NCI-H748 treated with DMSO at 0.1 percent for 48 hours (cell line): ENCODE measurements around the gene ZC3H15.

Source experiments
- DNase-seq: peaks from one replicate; lab custom pipeline; 2025; lab: John Stamatoyannopoulos, UW

ZC3H15 gene

DNA sequence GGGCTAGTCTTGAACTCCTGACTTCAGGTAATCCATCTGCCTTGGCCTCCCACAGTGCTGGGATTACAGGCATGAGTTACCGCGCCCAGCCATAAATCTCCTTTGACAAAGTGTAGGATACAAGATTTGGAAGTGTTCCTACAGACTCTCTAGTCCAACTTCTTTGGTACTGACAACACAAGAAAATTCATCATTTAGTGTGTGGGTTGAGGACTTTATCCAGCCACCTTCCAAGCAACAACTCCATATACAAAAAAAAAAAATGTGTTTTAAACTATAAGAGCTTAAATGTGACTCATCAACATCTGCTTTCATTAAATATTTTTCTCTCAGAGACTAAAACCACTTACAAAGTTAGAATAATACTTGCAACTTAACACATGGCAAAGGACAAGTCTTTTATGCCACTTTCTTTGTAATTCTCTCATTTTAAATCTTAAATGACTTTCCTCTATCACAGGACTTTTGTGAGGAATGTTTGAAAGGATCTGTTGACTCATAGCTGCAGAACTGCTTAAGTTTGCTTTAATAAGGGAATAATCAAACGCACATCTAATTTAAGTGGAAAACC, 57.6 kb downstream of the ZC3H15 start:
- DNase-seq: no peak

GRCh38 chr2:186544255-186544675, 58.2 kb downstream of the ZC3H15 start:
- DNase-seq: no peak

GRCh38 chr2:186546846-186547245, 60.8 kb downstream of the ZC3H15 start:
- no peak for DNase-seq

DNA sequence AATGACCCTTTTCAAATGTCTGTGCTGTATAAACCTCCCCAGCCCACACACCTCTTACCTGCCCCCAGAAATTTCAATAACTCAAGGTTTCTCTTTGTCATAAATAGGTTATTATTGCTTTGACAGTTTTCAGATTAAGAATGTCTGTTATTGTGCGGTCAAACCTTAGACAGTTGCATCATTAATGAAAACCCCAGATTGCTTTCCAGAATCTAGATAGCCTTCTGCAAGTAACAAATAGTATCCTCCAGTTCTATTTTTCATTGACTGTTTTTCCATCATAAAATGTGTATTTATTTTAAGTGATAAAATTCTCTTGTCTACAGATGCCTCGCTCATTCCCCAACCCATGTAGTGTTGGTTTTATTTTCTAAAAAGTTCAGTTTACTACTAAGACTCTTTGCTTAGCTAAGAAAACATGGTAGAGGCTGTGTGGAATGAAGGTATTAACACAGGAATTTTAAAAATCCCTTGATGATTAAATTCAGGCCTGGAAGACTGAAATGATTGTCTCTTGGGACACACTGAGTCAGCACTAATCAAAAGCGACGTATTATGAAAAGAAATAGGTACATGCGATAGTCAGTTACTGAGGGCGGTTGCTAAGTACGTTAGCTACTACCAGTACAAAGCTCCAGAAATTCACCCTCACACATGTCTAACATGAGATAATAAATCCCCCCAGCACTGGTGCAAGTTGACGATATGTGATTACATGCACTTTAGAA, 65.4 kb downstream of the ZC3H15 start:
- no peak for DNase-seq

DNA sequence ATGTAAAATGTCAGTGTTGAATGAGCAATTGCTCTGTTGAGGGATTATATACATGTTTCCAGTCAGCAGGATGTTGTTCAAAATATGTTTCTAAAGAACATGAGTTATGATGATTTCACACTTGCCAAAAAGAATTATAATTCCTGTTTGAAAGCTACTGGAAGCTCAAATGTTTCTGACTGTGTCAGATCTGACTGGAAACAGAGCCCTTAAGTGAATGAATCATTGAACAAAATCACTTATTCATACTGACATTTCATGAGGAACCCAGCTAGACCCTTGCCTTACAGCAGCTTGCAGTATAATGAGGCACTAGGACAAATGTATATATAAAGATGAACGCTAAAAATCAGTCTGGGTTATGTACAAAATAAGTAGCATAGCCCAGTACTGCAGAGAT, 68.4 kb downstream of the ZC3H15 start:
- DNase-seq: no peak

DNA sequence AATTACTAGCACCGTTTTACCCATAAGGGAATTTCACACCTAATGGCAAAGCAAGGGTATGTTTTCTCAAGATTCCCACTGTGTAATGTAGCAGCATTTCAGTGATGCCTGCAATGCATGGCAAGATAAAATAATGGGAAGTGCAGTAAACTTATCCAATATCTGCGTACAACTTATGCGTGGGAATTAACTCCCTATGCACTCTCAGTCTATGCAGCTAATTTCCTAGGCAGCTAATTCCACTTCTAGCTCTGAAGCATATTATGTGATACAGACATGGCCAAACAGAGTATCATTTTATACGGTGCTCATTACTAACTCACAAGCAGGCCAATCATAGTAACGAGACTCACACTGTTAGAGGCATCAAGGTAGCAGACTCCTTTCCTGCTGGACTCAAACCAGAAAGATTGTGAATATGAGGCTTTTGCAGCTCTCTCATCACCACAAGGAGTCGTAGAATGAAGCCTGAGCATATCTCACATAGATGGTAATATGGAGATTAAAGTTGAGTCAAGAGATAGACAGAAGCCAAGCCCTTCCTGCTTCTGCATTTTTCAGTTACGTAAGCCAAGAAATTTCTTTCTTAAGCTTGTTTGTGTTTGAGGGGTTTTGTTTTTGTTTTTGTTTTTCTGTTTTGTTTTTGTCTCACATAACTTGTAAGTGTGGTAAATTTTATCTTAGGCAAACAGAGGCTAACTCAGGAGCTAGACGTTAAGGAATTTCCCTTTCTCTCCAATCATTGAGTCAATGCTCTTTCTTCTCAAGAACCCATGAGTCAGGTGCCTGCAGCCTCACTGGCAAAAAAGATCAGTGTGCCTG, 69.0 kb downstream of the ZC3H15 start:
- no peak for DNase-seq

GRCh38 chr2:186558512-186559276, 72.6 kb downstream of the ZC3H15 start:
- DNase-seq: no peak
